ENCODE measurements around the gene ZNF628.

DNA sequence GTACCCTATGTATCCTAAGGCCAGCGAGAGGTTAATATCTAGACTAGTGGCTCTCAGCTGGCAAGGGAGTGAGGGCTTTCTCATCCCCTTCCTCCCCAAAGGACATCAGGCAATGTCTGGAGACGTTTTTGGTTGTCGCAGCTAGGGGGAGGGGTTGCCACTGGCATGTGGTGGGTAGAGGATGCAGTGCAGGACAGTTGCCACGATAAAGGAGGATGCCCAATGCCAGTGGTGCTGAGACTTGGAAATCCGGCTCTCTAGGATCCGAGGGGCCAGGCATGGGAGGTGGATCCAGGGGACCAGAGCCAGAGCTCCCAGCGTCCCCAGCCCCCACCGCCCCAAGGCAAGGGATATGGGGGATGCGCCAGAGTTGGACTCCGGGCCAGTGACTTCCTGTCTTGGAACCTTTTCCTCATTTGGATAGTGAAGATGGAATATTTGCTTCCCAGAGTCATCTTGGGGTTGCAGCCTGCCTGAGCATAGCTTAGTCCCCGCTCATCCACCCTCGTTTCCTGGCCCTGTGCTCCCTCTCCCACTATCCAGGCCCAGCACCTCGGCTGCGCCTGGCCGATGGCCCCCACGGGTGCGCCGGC lies 16.7 kb downstream of the ZNF628 start:
- TF ChIP-seq, protein P1, sequence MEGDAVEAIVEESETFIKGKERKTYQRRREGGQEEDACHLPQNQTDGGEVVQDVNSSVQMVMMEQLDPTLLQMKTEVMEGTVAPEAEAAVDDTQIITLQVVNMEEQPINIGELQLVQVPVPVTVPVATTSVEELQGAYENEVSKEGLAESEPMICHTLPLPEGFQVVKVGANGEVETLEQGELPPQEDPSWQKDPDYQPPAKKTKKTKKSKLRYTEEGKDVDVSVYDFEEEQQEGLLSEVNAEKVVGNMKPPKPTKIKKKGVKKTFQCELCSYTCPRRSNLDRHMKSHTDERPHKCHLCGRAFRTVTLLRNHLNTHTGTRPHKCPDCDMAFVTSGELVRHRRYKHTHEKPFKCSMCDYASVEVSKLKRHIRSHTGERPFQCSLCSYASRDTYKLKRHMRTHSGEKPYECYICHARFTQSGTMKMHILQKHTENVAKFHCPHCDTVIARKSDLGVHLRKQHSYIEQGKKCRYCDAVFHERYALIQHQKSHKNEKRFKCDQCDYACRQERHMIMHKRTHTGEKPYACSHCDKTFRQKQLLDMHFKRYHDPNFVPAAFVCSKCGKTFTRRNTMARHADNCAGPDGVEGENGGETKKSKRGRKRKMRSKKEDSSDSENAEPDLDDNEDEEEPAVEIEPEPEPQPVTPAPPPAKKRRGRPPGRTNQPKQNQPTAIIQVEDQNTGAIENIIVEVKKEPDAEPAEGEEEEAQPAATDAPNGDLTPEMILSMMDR (IDR thresholded peaks at IDR 0.05; ENCODE audit: low read length): no peak
- TF ChIP-seq EZH2 (IDR thresholded peaks at IDR 0.05; ENCODE audit: borderline replicate concordance, low read length): no peak
